Activated T-helper 1 cell treated with anti-CD3 and anti-CD28 coated beads, Interleukin-2, amount 50 U/mL, for 16 hours (primary cell): ENCODE data around the gene CORO7.

Experiments
- DNase-seq, 2 donors: peaks; one replicate each; pipeline ENCODE4 v3.0.0-alpha.2; 2020; ENCODE audit warnings: low read depth in 1 of 2, low spot score in 1 of 2

Gene CORO7

GRCh38 chr16:4385066-4385788, 31.2 kb downstream of the CORO7 start:
- no peak for DNase-seq

- no peak for DNase-seq
Observed at GRCh38 chr16:4384509-4384942, 31.9 kb downstream of the CORO7 start.

GRCh38 chr16:4383591-4384444, 32.6 kb downstream of the CORO7 start:
- no peak for DNase-seq

- DNase-seq: no peak
Observed at GRCh38 chr16:4382795-4383357, 33.5 kb downstream of the CORO7 start.

- no peak for DNase-seq
Observed at GRCh38 chr16:4381935-4382794, 34.2 kb downstream of the CORO7 start.

- DNase-seq: no peak
Observed at GRCh38 chr16:4381072-4381934, 35.1 kb downstream of the CORO7 start.

- no peak for DNase-seq
Observed at GRCh38 chr16:4380119-4381063, 36.0 kb downstream of the CORO7 start.

- DNase-seq: no peak
Observed at GRCh38 chr16:4378999-4379690, 37.3 kb downstream of the CORO7 start.

GRCh38 chr16:4378161-4378666, 38.2 kb downstream of the CORO7 start:
- DNase-seq: no peak

- DNase-seq: no peak
Observed at GRCh38 chr16:4377573-4378154, 38.7 kb downstream of the CORO7 start.

- DNase-seq: no peak
Observed at GRCh38 chr16:4376893-4377572, 39.4 kb downstream of the CORO7 start.

- DNase-seq: no peak
Observed at GRCh38 chr16:4376126-4376892, 40.1 kb downstream of the CORO7 start.

GRCh38 chr16:4375717-4376116, 40.7 kb downstream of the CORO7 start:
- no peak for DNase-seq

- DNase-seq: no peak
Observed at GRCh38 chr16:4373909-4374742, 42.3 kb downstream of the CORO7 start.

- no peak for DNase-seq
Observed at GRCh38 chr16:4373356-4373908, 43.0 kb downstream of the CORO7 start.
